Measurements from ENCODE around the gene RPRM.

DNA sequence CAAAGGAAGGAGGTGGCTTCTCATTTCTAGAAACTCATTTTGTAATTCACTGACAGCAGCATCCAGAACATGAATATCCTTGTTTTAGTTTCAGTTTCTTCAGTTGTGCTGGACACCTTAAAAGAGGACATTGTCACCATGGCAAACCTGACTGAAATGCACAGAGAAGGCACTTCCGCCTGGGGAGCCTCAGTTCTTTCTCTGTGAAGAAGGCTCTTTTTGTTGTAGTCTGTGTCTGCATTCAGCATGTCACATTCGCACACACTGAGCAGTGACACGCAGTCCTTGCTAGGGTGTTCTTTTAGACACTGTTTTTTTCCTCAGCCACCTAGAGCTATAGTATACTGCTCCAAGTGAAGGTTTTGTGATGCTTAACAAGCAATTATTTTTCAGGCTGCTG lies 9.5 kb upstream of the RPRM start:
- TF ChIP-seq, protein P1, sequence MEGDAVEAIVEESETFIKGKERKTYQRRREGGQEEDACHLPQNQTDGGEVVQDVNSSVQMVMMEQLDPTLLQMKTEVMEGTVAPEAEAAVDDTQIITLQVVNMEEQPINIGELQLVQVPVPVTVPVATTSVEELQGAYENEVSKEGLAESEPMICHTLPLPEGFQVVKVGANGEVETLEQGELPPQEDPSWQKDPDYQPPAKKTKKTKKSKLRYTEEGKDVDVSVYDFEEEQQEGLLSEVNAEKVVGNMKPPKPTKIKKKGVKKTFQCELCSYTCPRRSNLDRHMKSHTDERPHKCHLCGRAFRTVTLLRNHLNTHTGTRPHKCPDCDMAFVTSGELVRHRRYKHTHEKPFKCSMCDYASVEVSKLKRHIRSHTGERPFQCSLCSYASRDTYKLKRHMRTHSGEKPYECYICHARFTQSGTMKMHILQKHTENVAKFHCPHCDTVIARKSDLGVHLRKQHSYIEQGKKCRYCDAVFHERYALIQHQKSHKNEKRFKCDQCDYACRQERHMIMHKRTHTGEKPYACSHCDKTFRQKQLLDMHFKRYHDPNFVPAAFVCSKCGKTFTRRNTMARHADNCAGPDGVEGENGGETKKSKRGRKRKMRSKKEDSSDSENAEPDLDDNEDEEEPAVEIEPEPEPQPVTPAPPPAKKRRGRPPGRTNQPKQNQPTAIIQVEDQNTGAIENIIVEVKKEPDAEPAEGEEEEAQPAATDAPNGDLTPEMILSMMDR (IDR thresholded peaks at IDR 0.05) = no peak
- TF ChIP-seq POLR2A (IDR thresholded peaks at IDR 0.05) = no peak
